ENCODE data around the gene CARD6.

The CARD6 gene

GRCh38 chr5:40904205-40904993 is 63.2 kb downstream of the CARD6 start:
- peak; percentile 99 for ATAC-seq
- no peak for TF ChIP-seq ZNF70 (CRISPR knock-in tag; IDR thresholded peaks at IDR 0.05)
- no peak for TF ChIP-seq ARNTL (CRISPR knock-in tag; IDR thresholded peaks at IDR 0.05; ENCODE audit: borderline replicate concordance, low read depth)
- TF ChIP-seq ZFP3 (CRISPR knock-in tag; IDR thresholded peaks at IDR 0.05) = no peak
- TF ChIP-seq TCF4 (CRISPR knock-in tag; IDR thresholded peaks at IDR 0.05; ENCODE audit: borderline replicate concordance) = no peak
- no peak for TF ChIP-seq SNAI2 (CRISPR knock-in tag; IDR thresholded peaks at IDR 0.05)
- peak; percentile 17; the same call in 1 of the 2 replicates for TF ChIP-seq TSHZ2 (CRISPR knock-in tag; IDR thresholded peaks at IDR 0.05)
- TF ChIP-seq CSDC2 (CRISPR knock-in tag; IDR thresholded peaks at IDR 0.05) = no peak
- TF ChIP-seq, protein P1, sequence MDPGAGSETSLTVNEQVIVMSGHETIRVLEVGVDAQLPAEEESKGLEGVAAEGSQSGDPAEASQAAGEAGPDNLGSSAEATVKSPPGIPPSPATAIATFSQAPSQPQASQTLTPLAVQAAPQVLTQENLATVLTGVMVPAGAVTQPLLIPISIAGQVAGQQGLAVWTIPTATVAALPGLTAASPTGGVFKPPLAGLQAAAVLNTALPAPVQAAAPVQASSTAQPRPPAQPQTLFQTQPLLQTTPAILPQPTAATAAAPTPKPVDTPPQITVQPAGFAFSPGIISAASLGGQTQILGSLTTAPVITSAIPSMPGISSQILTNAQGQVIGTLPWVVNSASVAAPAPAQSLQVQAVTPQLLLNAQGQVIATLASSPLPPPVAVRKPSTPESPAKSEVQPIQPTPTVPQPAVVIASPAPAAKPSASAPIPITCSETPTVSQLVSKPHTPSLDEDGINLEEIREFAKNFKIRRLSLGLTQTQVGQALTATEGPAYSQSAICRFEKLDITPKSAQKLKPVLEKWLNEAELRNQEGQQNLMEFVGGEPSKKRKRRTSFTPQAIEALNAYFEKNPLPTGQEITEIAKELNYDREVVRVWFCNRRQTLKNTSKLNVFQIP (CRISPR knock-in tag; IDR thresholded peaks at IDR 0.05; ENCODE audit: borderline replicate concordance, low read depth) = no peak

GRCh38 chr5:40904994-40905306 is 63.8 kb downstream of the CARD6 start:
- TF ChIP-seq, protein P2, sequence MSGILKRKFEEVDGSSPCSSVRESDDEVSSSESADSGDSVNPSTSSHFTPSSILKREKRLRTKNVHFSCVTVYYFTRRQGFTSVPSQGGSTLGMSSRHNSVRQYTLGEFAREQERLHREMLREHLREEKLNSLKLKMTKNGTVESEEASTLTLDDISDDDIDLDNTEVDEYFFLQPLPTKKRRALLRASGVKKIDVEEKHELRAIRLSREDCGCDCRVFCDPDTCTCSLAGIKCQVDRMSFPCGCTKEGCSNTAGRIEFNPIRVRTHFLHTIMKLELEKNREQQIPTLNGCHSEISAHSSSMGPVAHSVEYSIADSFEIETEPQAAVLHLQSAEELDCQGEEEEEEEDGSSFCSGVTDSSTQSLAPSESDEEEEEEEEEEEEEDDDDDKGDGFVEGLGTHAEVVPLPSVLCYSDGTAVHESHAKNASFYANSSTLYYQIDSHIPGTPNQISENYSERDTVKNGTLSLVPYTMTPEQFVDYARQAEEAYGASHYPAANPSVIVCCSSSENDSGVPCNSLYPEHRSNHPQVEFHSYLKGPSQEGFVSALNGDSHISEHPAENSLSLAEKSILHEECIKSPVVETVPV (CRISPR knock-in tag; IDR thresholded peaks at IDR 0.05) = no peak
- TF ChIP-seq TOX (CRISPR knock-in tag; IDR thresholded peaks at IDR 0.05; ENCODE audit: borderline replicate concordance) (no peak), OSR1 (CRISPR knock-in tag; IDR thresholded peaks at IDR 0.05) (no peak), ZNF70 (CRISPR knock-in tag; IDR thresholded peaks at IDR 0.05) (no peak), PPARA (CRISPR knock-in tag; IDR thresholded peaks at IDR 0.05; ENCODE audit: borderline replicate concordance) (no peak), CSDC2 (CRISPR knock-in tag; IDR thresholded peaks at IDR 0.05) (no peak), ESRRG (CRISPR knock-in tag; IDR thresholded peaks at IDR 0.05) (no peak), PATZ1 (CRISPR knock-in tag; IDR thresholded peaks at IDR 0.05; ENCODE audit: borderline replicate concordance) (no peak), TCF4 (CRISPR knock-in tag; IDR thresholded peaks at IDR 0.05; ENCODE audit: borderline replicate concordance) (no peak)
- ATAC-seq = no peak; the same call in 2 of the 3 replicates

DNA sequence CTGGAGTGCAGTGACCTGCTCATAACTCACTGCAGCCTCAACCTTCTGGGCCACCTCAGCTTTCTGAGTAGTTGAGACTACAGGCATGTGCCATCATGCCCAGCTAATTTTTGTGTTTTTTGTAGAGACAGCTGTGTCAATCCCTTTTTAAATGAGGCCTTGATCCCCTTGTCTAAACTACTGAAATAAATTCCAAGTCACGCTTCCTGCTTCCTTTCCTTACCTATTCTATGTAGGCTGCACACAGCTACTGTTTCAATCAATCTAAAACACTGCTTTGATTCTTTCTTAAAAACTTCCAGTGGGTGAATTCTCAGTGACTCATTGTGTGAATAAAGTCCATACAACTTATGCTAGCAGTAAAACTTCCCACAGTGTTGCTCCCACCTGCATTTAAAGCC is 65.2 kb downstream of the CARD6 start:
- TF ChIP-seq ESRRG (CRISPR knock-in tag; IDR thresholded peaks at IDR 0.05) (no peak), ISL1 (CRISPR knock-in tag; IDR thresholded peaks at IDR 0.05) (no peak), RARB (CRISPR knock-in tag; IDR thresholded peaks at IDR 0.05) (no peak), PATZ1 (CRISPR knock-in tag; IDR thresholded peaks at IDR 0.05; ENCODE audit: borderline replicate concordance) (no peak), ZFP3 (CRISPR knock-in tag; IDR thresholded peaks at IDR 0.05) (no peak), TOX (CRISPR knock-in tag; IDR thresholded peaks at IDR 0.05; ENCODE audit: borderline replicate concordance) (no peak), ZNF70 (CRISPR knock-in tag; IDR thresholded peaks at IDR 0.05) (no peak), TSHZ2 (CRISPR knock-in tag; IDR thresholded peaks at IDR 0.05) (no peak), PPARA (CRISPR knock-in tag; IDR thresholded peaks at IDR 0.05; ENCODE audit: borderline replicate concordance) (no peak), ZNF8 (CRISPR knock-in tag; IDR thresholded peaks at IDR 0.05) (no peak), GLIS3 (CRISPR knock-in tag; IDR thresholded peaks at IDR 0.05) (no peak)
- TF ChIP-seq, protein P2 (CRISPR knock-in tag; IDR thresholded peaks at IDR 0.05) = no peak
- ATAC-seq = no peak

Measured in SK-N-SH treated with all-trans-retinoic acid at 6 μM for 48 hours (cell line).